Stomach (tissue), 9 donors: ENCODE results near the gene TAF1C. TPM values are rescaled to one million over a fixed set of nuclear protein-coding genes. Genes with fewer than 3 reads are reported as not detected.
"Not testable (repeated sequence)": the region's sequence is repeated elsewhere in the genome, so short reads cannot be mapped to it uniquely, and the experiment has no call there.

Source experiments
- DNase-seq, 2 donors: peaks; one replicate each; pipeline versions ENCODE4 v3.0.0 to v3.0.0-alpha.2; 2013 to 2019
- H3K27ac ChIP-seq, 5 donors: fragments of 200-600 bp in 4 of 5; sonication (generic) in 4 of 5; one replicate each; pipeline ENCODE4 v1.5.1; 2013 to 2019; ENCODE audit warnings: mild to moderate bottlenecking in 1 of 5, moderate library complexity in 1 of 5
- H3K27me3 ChIP-seq, 3 donors: fragments of 200-600 bp; sonication (generic); one replicate each; pipeline ENCODE4 v1.5.1; 2017 to 2019; ENCODE audit warnings: mixed run types in 1 of 3
- H3K36me3 ChIP-seq, 4 donors: fragments of 200-600 bp; sonication (generic); 1 replicate in 3 of 4; 2 replicates in 1 of 4; pipeline ENCODE4 v1.5.1; 2016 to 2019
- H3K4me1 ChIP-seq, 4 donors: fragments of 200-600 bp; sonication (generic); one replicate each; pipeline ENCODE4 v1.5.1; 2016 to 2019
- H3K4me3 ChIP-seq, 4 donors: fragments of 200-600 bp; sonication (generic) in 3 of 4; one replicate each; pipeline ENCODE4 v1.5.1; 2016 to 2019; ENCODE audit warnings: mild to moderate bottlenecking in 1 of 4
- H3K9me3 ChIP-seq, 4 donors: fragments of 200-600 bp; sonication (generic); one replicate each; pipeline ENCODE4 v1.5.1; 2016 to 2019
- EP300 ChIP-seq: sonication (generic); formaldehyde crosslinking; IDR thresholded peaks from one replicate; pipeline ENCODE4 v1.6.1; 2017; ENCODE audit warnings: antibody characterized with exemption
- POLR2A ChIP-seq, 4 donors: fragments of 450-650 bp; IDR thresholded peaks; one replicate each; pipeline ENCODE4 v1.6.1; 2016; ENCODE audit warnings: antibody characterized with exemption in 4 of 4, control low read depth in 2 of 4, mild to moderate bottlenecking in 1 of 4, moderate library complexity in 1 of 4
- POLR2AphosphoS5 ChIP-seq, 3 donors: sonication (generic); formaldehyde crosslinking; IDR thresholded peaks; one replicate each; pipeline ENCODE4 v1.6.1; 2016; ENCODE audit warnings: antibody characterized with exemption in 3 of 3
- WGBS, 5 donors: extraction: QIAGEN DNeasy Blood & Tissue Kit in 3 of 5; methylation state at CpG; one replicate each; pipeline versions ENCODE4 v1.1.5 to v1.1.7; 2013 to 2018; 5-methylcytosine and 5-hydroxymethylcytosine counted together
- intact Hi-C: fragments of 100-400 bp; cut with DNase I; formaldehyde crosslinking; loops from one replicate; pipeline ENCODE4 v1.15.1; 2023; ENCODE audit warnings: low total_unique reads
- polyA plus RNA-seq, 3 donors: library from polyadenylated mRNA; stranded (reverse); fragments of 200-250 nt; gene quantifications; one replicate each; pipeline ENCODE4 v1.2.3, GENCODE V29; 2013
- total RNA-seq, 5 donors: library from RNA; depleted of rRNA; stranded (reverse); fragments of >200 nt; gene quantifications; one replicate each; pipeline versions ENCODE4 v1.1.0 to v1.2.3, GENCODE V29; 2014 to 2016
- TF ChIP-seq, protein P1 (sequence below), 7 experiments: fragments of 450-650 bp in 4 of 7; fragments of 200-600 bp in 3 of 7; sonication (generic) in 3 of 7; IDR thresholded peaks; one replicate each; pipeline ENCODE4 v1.5.1; 2016 to 2019; ENCODE audit warnings: antibody characterized with exemption in 7 of 7, control low read depth in 2 of 7, mild to moderate bottlenecking in 1 of 7
- donor health status: healthy with polysubstance abuse.
- donor health status: Bipolar disorder and iron deficiency.
- donor health status: healthy.

TAF1C gene
- total and polyA plus RNA-seq, 8 donors: 15.3 to 377 (median 37.6) TPM

GRCh38 chr16:84223456-84223855, 36.6 kb upstream of the TAF1C start:
- peaks cover 4 to 12% (median 7%) of the 10 kb centered on the region in 4 donors for H3K4me1 ChIP-seq
- H3K4me3 ChIP-seq: no peak overlapping the region
- H3K27me3 ChIP-seq: peaks cover 0 to 5% (median 0%) of the 10 kb centered on the region in 3 donors
- TF ChIP-seq, protein P1, sequence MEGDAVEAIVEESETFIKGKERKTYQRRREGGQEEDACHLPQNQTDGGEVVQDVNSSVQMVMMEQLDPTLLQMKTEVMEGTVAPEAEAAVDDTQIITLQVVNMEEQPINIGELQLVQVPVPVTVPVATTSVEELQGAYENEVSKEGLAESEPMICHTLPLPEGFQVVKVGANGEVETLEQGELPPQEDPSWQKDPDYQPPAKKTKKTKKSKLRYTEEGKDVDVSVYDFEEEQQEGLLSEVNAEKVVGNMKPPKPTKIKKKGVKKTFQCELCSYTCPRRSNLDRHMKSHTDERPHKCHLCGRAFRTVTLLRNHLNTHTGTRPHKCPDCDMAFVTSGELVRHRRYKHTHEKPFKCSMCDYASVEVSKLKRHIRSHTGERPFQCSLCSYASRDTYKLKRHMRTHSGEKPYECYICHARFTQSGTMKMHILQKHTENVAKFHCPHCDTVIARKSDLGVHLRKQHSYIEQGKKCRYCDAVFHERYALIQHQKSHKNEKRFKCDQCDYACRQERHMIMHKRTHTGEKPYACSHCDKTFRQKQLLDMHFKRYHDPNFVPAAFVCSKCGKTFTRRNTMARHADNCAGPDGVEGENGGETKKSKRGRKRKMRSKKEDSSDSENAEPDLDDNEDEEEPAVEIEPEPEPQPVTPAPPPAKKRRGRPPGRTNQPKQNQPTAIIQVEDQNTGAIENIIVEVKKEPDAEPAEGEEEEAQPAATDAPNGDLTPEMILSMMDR (IDR thresholded peaks at IDR 0.05): no peak
- no peak for TF ChIP-seq POLR2A (IDR thresholded peaks at IDR 0.05)
- no peak for TF ChIP-seq EP300
- no peak for TF ChIP-seq POLR2AphosphoS5 (IDR thresholded peaks at IDR 0.05)
- WGBS, 5 donors: 77 to 88% (median 84%) methylated on average over 2 to 4 of the region's 4 CpGs
- no peak overlapping the region for H3K27ac ChIP-seq
- no peaks in the 10 kb centered on the region for H3K9me3 ChIP-seq
- DNase-seq: no peak
- intact Hi-C loops: no loop called here
- no peaks in the 10 kb centered on the region for H3K36me3 ChIP-seq

- WGBS, 5 donors: 84 to 100% (median 91%) methylated on average over 1 of the region's 1 CpG
- TF ChIP-seq, protein P1 (IDR thresholded peaks at IDR 0.05): no peak
- TF ChIP-seq POLR2AphosphoS5 (IDR thresholded peaks at IDR 0.05) (no peak), EP300 (no peak), POLR2A (IDR thresholded peaks at IDR 0.05) (no peak)
- Histone ChIP-seq H3K27me3 (peaks cover 0 to 5% (median 0%) of the 10 kb centered on the region in 3 donors), H3K27ac (no peak overlapping the region), H3K9me3 (no peaks in the 10 kb centered on the region), H3K4me3 (no peak overlapping the region), H3K36me3 (no peaks in the 10 kb centered on the region), H3K4me1 (no peaks in the 10 kb centered on the region)
- intact Hi-C loops: no loop called here
- DNase-seq: no peak
These were observed 34.0 kb upstream of the TAF1C start for GRCh38 chr16:84220851-84221250.

DNA sequence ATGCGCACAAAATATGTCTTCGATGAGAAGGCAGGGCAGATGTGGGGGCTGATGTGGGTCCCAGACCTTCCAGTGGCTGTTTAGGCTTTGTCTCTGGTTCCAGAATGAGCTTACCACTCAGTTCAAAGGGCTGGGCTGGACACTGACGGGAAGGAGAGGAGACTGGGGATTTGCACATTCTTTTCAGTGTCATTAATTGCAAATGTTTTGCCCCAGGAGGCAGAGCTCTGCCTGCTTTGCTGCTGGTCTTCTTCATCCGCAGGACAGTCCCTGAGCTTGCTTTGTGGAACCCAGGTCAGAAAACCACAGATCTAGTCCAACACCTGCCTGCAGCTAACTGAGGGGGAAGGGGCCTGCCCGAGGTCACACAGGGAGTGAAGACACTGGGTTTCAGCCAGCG, 32.1 kb upstream of the TAF1C start:
- DNase-seq: no peak

DNA sequence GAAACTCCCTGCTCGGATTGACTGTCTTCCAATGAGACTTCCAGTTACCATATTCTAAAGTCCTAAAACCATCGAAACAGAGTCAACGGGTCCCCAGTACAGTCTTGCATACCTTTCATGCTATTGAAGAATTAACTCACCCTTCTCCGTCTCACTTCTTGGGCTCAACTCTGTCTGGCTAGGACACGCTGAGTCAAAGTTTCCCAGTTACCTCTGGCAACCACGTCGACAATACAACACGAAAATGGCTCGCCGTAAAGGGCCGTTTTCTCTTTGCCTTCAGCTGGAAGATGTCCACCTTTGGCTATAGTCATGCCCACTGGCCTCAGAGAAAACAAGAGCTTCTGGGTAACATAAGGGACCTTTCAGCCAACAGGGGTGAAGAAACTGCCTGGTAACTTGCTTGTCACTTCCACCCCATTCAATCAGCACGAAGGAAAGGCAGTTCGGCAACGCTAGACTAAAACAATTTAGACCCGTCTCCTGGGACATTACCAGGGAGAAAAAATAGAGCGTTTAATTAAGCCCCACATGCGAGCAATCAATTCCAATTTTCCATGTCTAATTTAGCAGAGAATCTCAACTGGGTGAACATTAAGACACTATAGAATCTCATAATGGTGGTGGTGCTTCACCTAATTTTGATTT, 31.4 kb upstream of the TAF1C start:
- 79 to 87% (median 86%) methylated on average over 17 of the region's 17 CpGs for WGBS, 5 donors
- no peak for DNase-seq

More for the DNA sequence above, 32.1 kb upstream of the TAF1C start:
- no peak overlapping the region for H3K27ac ChIP-seq
- intact Hi-C loops: no loop called here
- H3K36me3 ChIP-seq: no peaks in the 10 kb centered on the region
- no peak overlapping the region for H3K4me3 ChIP-seq
- H3K27me3 ChIP-seq: no peaks in the 10 kb centered on the region
- 61 to 78% (median 67%) methylated on average over 6 of the region's 6 CpGs for WGBS, 5 donors
- H3K9me3 ChIP-seq: no peaks in the 10 kb centered on the region
- no peaks in the 10 kb centered on the region for H3K4me1 ChIP-seq
- TF ChIP-seq EP300: no peak
- TF ChIP-seq POLR2A (IDR thresholded peaks at IDR 0.05): no peak
- TF ChIP-seq POLR2AphosphoS5 (IDR thresholded peaks at IDR 0.05): no peak
- TF ChIP-seq, protein P1 (IDR thresholded peaks at IDR 0.05): no peak

DNA sequence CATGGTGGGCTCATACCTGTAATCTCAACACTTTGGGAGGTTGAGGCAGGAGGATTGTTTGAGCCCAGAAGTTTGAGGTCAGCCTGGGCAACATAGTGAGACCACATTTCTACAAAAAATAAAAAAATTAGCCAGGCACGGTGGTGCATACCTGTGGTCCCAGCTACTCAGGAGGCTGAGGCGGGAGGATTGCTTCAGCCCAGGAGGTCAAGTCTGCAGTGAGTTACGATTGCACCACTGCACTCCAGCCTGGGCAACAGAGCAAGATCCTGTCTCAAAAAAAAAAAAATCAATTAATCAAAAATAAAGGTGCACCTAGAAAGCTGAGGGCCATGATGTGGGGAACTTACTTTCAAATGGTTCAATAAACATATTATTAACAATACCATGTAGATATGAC, 29.3 kb upstream of the TAF1C start:
- H3K4me1 ChIP-seq, intact Hi-C loops, H3K27ac ChIP-seq, DNase-seq, H3K4me3 ChIP-seq, H3K27me3 ChIP-seq, H3K36me3 ChIP-seq, H3K9me3 ChIP-seq: not testable (repeated sequence)
- 82 to 94% (median 88%) methylated on average over 3 of the region's 3 CpGs for WGBS, 5 donors

More for the DNA sequence above, 31.4 kb upstream of the TAF1C start:
- no peaks in the 10 kb centered on the region for H3K9me3 ChIP-seq
- intact Hi-C loops: no loop called here
- no peaks in the 10 kb centered on the region for H3K4me1 ChIP-seq
- H3K36me3 ChIP-seq: no peaks in the 10 kb centered on the region
- no peaks in the 10 kb centered on the region for H3K27me3 ChIP-seq
- no peak overlapping the region for H3K4me3 ChIP-seq
- TF ChIP-seq, protein P1 (IDR thresholded peaks at IDR 0.05): no peak
- TF ChIP-seq POLR2AphosphoS5 (IDR thresholded peaks at IDR 0.05): no peak
- TF ChIP-seq EP300: no peak
- TF ChIP-seq POLR2A (IDR thresholded peaks at IDR 0.05): no peak
- no peak overlapping the region for H3K27ac ChIP-seq
